K562 (cell line): ENCODE measurements around the gene SRF. TPM values are rescaled to one million over a fixed set of nuclear protein-coding genes. Genes with fewer than 3 reads are reported as not detected.

Experiments used
- ATF6 ChIP-seq: sonication (generic); formaldehyde crosslinking; IDR thresholded peaks from 2 replicates; pipeline ENCODE4 v1.4.0; 2020; ENCODE audit warnings: mild to moderate bottlenecking, missing genetic modification reagents
- CXXC5 ChIP-seq: fragments of 250-450 bp; sonication (Bioruptor Pico); IDR thresholded peaks from 2 replicates; pipeline ENCODE4 v1.8.0; 2022; ENCODE audit warnings: inconsistent platforms, mild to moderate bottlenecking, moderate library complexity
- ETV6 ChIP-seq, 3 experiments: fragments of 150-350 bp in 1 of 3; sonication (generic) in 1 of 3; formaldehyde crosslinking in 1 of 3; IDR thresholded peaks; 2 replicates each; pipeline versions ENCODE4 v1.6.1 to v1.8.0; 2014 to 2022; ENCODE audit warnings: borderline replicate concordance in 2 of 3, low read depth in 2 of 3, antibody characterized with exemption in 1 of 3, low read length in 1 of 3, mild to moderate bottlenecking in 1 of 3, missing genetic modification reagents in 1 of 3
- FOS ChIP-seq: IDR thresholded peaks from 3 replicates; pipeline ENCODE4 v1.6.1; 2011; ENCODE audit not compliant: insufficient read length; ENCODE audit errors: extremely low read depth
- FOXJ3 ChIP-seq: sonication (generic); formaldehyde crosslinking; IDR thresholded peaks from 2 replicates; pipeline ENCODE4 v1.4.0; 2020; ENCODE audit warnings: mild to moderate bottlenecking, missing genetic modification reagents
- HNRNPUL1 ChIP-seq: fragments of 200-400 bp; formaldehyde crosslinking; IDR thresholded peaks from 2 replicates; pipeline ENCODE4 v1.6.1; 2017; ENCODE audit warnings: low read length
- MYBL2 ChIP-seq, 2 experiments: fragments of 450-650 bp in 1 of 2; sonication (generic) in 1 of 2; formaldehyde crosslinking in 1 of 2; IDR thresholded peaks; 2 replicates each; pipeline versions ENCODE4 v1.6.1 to v1.8.1; 2017 to 2022; ENCODE audit warnings: borderline replicate concordance in 1 of 2, inconsistent platforms in 1 of 2, low read depth in 1 of 2, mild to moderate bottlenecking in 1 of 2, missing genetic modification reagents in 1 of 2, moderate library complexity in 1 of 2
- PHTF2 ChIP-seq: fragments of 250-450 bp; sonication (Bioruptor Pico); IDR thresholded peaks from 2 replicates; pipeline ENCODE4 v1.5.0; 2021; ENCODE audit warnings: mild to moderate bottlenecking
- PRPF4 ChIP-seq: fragments of 200-400 bp; formaldehyde crosslinking; IDR thresholded peaks from one replicate; pipeline ENCODE4 v1.6.1; 2017; ENCODE audit warnings: low read length, low read depth, mild to moderate bottlenecking; ENCODE audit not compliant: insufficient read depth, poor library complexity, severe bottlenecking
- RBFOX2 ChIP-seq: fragments of 200-400 bp; formaldehyde crosslinking; IDR thresholded peaks from 2 replicates; pipeline ENCODE4 v1.6.1; 2017; ENCODE audit warnings: low read depth, mild to moderate bottlenecking, low read length, moderate library complexity
- THRA ChIP-seq: fragments of 450-650 bp; IDR thresholded peaks from 2 replicates; pipeline ENCODE4 v1.6.1; 2017; ENCODE audit warnings: mild to moderate bottlenecking, moderate library complexity
- ZNF12 ChIP-seq: sonication (generic); formaldehyde crosslinking; IDR thresholded peaks from 2 replicates; pipeline ENCODE4 v1.4.0; 2020; ENCODE audit warnings: mild to moderate bottlenecking, missing genetic modification reagents
- ZNF165 ChIP-seq: fragments of 250-450 bp; sonication (Bioruptor Pico); IDR thresholded peaks from 2 replicates; pipeline ENCODE4 v1.4.0; 2020; ENCODE audit warnings: borderline replicate concordance
- ZNF445 ChIP-seq: fragments of 250-450 bp; sonication (Bioruptor Pico); IDR thresholded peaks from 2 replicates; pipeline ENCODE4 v1.4.0; 2020; ENCODE audit warnings: low read depth, mild to moderate bottlenecking, moderate library complexity
- ZNF592 ChIP-seq: fragments of 450-650 bp; IDR thresholded peaks from 2 replicates; pipeline ENCODE4 v1.6.1; 2017; ENCODE audit warnings: antibody characterized with exemption, mild to moderate bottlenecking
- polyA plus RNA-seq, 8 experiments: library from polyadenylated mRNA; depleted of rRNA in 4 of 8; stranded (reverse) in 5 of 8; unstranded in 3 of 8; fragments of >200 nt; fragmentation: Nextera tagmentation in 2 of 8; fragmentation: Illumina TruSeq in 1 of 8; extraction: Ambion mirVana in 2 of 8; extraction: Trizol in 1 of 8; gene quantifications; 2 replicates each; pipeline versions ENCODE4 v1.2.1 to v1.2.3, GENCODE V29; 2011 to 2014; ENCODE audit warnings: inconsistent platforms in 1 of 8, missing spikeins in 1 of 8
- total RNA-seq, 7 experiments: library from RNA; depleted of rRNA in 6 of 7; stranded (reverse); fragments of >200 nt in 6 of 7; fragmentation: Illumina TruSeq in 2 of 7; extraction: Trizol in 2 of 7; gene quantifications; 2 replicates each; pipeline versions ENCODE4 v1.2.1 to v1.2.3, GENCODE V29; 2011 to 2021; ENCODE audit warnings: low replicate concordance in 1 of 7
- TF ChIP-seq, protein P1 (sequence below): fragments of 250-450 bp; sonication (Bioruptor Pico); IDR thresholded peaks from 2 replicates; pipeline ENCODE4 v1.8.0; 2022; ENCODE audit warnings: moderate library complexity, mild to moderate bottlenecking, inconsistent platforms

SRF gene
- total and polyA plus RNA-seq, 9 of the 15 experiments (the other 6 are each of a cell fraction or from before 2014, with no cell fraction given), result 2.5 to 37.0 (median 24.6) TPM

- TF ChIP-seq PRPF4, result no peak
- peak; percentile 97 for TF ChIP-seq FOS
- no peak for TF ChIP-seq ATF6
- TF ChIP-seq HNRNPUL1, result no peak
- no peak for TF ChIP-seq ZNF12
- TF ChIP-seq MYBL2 (IDR thresholded peaks at IDR 0.05; ENCODE audit: low read depth), result no peak
- no peak for TF ChIP-seq MYBL2 (CRISPR knock-in tag; IDR thresholded peaks at IDR 0.05; ENCODE audit: borderline replicate concordance)
- no peak for TF ChIP-seq ZNF165 (CRISPR knock-in tag)
- TF ChIP-seq, protein P1, sequence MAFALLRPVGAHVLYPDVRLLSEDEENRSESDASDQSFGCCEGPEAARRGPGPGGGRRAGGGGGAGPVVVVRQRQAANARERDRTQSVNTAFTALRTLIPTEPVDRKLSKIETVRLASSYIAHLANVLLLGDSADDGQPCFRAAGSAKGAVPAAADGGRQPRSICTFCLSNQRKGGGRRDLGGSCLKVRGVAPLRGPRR, result no peak
- no peak; the same call in 1 of the 2 replicates for TF ChIP-seq FOXJ3 (CRISPR knock-in tag)
- no peak for TF ChIP-seq PHTF2
- TF ChIP-seq RBFOX2, result peak; percentile 89
- TF ChIP-seq ZNF592, result no peak
- TF ChIP-seq CXXC5, result peak; percentile 34; the same call in 1 of the 2 replicates
- no peak for TF ChIP-seq ETV6 (IDR thresholded peaks at IDR 0.05; ENCODE audit: borderline replicate concordance in 1 of 2, low read depth in 2 of 2, low read length in 1 of 2)
- no peak for TF ChIP-seq ETV6 (CRISPR knock-in tag; IDR thresholded peaks at IDR 0.05; ENCODE audit: borderline replicate concordance)
- TF ChIP-seq THRA, result no peak
- TF ChIP-seq ZNF445 (CRISPR knock-in tag), result no peak
Observed at GRCh38 chr6:43174263-43175112, 3.4 kb downstream of the SRF start (continued).
